ENCODE measurements around the gene NMRK1.

- TF ChIP-seq CTCF (conservative IDR thresholded peaks at IDR 0.05): no peak
- TF ChIP-seq EZH2 (IDR thresholded peaks at IDR 0.05; ENCODE audit: low read depth): no peak
Measured at GRCh38 chr9:75069171-75069570, 18.8 kb downstream of the NMRK1 start.

Measured in PC-9 (cell line).